GM19455 (cell line): ENCODE results near the gene PHKB.

Experiments
- ATAC-seq: cut with Tn5 transposase; IDR thresholded peaks from one replicate; pipeline ENCODE4 v1.9.1; 2021; ENCODE audit not compliant: unreplicated experiment

Gene PHKB

DNA sequence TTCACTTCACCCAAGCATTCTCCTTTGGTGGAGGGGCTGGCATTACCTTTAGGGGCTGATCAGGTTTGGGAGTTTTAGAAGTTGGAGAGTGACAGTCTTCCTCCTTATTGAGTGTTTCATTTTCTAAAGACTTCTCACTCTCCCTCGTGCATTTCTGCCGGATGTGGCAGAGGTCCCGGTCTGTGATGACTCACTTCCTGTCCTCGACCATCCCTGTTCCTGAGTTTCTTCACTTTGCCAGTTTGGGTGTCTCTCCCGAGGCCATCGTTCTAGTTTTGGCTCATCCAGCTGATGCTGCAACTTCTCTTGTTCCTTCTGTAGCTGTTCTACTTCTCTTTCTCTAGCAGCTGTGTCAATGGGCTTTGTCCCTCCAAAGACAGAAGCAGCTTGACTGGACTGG, 104.3 kb downstream of the PHKB start:
- ATAC-seq, result no peak

DNA sequence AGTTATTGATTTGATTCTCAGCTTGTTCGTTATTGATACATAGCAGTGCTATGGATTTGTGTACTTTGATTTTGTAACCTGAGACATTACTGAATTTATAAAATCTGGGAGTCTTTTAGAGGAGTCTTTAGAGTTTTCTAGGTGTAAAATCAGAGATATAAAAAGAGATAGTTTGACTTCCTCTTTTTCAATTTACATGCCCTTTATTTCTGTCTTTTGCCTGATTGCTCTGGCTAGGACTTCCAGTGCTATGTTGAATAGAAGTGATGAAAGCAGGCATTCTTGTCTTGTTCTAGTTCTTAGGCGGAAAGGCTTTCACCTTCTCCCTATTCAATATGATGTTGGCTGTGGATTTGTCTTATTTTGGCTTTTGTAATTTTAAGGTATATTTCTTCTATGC, 106.2 kb downstream of the PHKB start:
- ATAC-seq, result no peak

DNA sequence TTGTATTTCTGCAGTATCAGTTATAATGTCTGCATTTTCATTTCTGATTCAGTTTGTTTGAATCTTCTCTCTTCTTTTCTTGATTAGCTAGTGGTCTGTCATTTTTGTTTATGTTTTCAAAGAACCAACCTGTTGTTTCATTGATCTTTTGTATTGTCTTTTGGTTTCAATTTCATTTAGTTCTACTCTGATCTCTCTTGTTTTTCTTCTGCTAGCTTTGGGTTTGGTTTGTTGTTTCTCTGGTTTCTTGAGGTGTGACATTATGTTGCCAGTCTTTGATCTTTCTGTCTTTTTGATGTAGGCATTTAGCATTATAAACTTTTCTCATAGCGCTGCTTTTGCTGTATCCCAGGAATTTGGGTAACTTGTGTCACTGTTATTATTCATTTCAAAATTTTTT, 107.2 kb downstream of the PHKB start:
- no peak for ATAC-seq

DNA sequence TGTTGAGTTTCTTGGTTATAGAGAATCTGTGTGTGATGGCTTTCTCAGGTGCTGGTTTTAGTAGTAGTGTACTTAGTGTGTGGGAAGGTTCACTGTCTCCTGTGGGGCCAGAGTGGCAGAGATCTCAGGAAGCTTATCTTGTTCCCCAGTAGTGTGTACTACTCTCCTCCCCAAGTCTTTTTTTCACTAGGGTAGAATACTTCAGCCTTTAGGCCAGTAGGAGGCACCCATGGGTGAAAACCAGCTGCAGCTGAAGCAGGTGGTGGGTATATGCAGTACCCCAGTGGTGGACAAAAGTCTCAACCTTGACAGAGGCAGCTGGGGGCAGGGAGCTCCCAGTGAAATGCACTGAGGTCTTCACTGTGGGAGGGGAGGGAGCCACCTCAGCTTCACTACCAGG, 109.9 kb downstream of the PHKB start:
- ATAC-seq, result no peak

DNA sequence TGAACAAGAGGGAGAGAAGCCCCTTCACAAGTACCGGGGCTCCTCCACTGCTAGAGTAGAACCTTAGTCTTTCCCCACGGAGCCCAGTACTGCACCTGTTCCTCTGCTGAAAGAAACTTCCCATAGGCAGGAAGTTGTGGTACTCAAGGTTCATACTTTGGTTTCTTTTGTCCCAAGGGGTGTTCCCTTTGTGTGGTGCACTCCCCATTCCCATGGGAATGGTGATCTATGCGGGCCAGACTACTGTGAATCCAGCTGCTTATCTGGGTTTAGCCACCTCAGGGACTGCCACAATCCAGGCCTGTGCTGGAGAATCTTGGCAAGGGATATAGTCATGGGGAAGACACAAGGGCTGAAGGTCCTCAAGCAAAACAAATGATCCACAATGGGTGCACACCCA, 110.6 kb downstream of the PHKB start:
- no peak for ATAC-seq

DNA sequence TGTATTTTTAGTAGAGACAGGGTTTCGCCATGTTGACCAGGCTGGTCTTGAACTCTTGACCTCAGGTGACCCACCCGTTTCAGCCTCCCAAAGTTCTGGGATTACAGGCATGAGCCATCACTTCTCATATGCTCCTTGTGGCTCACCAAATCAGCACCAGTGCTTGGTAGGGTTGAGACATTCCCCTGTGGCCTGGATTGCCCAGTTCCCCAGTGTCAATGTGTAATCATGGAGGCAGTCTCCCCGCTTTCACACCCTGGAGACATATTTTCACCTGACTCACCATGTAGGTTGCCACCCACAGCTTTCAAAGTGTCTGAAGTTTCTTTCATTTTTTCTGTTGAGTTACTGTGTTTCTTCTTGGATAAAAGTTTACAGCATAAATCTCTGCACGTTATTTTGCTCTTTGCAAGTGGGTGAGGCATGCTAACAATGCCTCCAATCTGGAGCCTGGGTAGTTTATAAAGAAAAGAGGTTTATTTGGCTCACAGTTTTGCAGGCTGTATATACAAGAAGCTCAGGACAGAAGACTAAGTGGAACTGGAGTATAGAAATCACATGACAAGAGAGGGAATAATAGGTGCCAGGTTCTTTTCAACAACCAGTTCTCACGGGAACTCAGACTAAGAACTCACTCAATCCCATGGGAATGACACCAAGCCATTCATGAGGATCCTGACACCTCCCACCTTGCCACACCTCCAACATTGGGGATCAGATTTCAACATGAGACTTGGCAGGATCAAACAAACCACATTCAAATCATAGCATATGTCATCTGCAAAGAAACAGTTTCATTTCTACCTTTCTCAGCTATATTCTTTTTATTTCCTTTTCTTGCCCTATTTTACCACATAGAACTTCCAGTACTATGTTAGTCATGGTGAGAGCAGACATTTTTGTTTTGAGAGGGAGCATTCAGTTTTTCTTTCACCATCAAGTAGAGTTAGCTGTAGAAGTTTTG, 113.2 kb downstream of the PHKB start:
- ATAC-seq, result no peak

DNA sequence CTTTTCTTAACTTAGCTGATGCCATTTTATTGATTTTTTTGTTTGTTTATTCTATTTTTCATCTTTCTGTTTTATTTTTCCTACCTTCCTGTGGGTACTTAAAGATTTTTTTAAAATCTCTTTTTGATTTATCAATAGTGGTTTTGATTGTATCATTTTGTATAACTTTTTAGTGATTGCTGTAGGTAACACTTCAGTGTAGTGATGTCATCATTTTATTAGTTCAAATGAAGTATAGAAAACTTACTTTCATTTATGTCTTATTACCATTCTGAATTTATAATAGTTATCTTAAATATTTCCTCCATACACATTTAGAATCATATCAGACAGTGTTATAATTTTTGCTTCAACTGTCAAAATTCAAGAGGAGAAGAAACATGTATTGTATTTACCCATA, 115.9 kb downstream of the PHKB start:
- ATAC-seq, result no peak

DNA sequence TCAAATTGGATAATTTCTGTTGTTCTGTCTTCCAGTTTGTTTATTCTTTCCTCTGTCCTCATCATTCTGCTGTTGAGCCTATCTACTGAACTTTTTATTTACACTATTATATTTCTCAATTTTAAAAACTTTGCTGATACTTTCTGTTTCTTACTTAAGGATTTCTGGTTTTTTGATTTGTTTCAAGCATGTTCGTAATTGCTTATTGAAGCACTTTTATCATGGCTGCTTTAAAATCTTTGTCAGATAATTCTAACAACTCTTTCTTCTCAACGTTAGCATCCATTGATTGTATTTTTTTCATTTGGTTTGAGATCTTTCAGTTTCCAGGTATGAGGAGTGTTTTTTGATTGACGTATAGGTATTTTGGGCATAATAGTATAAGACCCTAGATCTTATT, 116.9 kb downstream of the PHKB start:
- no peak for ATAC-seq

DNA sequence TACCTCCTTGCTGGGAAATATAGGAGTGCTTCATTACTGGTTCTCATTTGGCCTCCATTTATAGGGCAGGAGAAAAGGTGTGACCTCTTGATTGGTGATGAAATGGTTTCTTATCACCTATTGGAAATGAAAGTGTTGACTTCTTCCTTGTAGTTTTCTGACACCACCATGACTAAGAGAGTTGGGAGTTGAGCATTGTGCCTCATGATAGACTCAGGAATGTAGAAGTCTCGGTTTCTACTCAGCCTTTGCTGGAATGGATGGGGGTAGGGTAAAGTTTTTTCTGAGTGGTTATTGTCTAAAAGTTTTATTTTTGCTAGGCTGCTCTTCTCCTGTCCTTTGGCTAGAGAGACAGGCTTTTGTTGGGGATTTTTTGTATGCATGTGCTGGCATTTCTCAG, 117.4 kb downstream of the PHKB start:
- ATAC-seq, result no peak

DNA sequence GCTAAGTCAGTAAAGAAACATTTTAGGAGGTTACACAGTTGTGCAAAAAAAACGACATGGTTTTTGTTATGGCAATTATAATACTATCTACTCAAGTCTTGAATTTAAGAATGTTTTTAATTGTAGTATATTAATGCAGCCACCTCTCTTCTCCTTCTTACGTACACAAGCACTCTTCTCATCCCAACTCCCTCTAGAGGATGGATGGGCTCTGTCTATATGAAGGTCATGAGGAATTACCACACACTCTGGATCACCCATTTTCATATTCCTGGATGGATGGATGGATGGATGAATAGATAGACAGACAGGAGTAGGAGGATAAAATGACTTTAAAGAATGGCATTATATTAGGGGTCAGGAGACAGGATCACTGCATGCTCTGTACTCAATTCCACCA, 120.0 kb downstream of the PHKB start:
- ATAC-seq, result no peak

DNA sequence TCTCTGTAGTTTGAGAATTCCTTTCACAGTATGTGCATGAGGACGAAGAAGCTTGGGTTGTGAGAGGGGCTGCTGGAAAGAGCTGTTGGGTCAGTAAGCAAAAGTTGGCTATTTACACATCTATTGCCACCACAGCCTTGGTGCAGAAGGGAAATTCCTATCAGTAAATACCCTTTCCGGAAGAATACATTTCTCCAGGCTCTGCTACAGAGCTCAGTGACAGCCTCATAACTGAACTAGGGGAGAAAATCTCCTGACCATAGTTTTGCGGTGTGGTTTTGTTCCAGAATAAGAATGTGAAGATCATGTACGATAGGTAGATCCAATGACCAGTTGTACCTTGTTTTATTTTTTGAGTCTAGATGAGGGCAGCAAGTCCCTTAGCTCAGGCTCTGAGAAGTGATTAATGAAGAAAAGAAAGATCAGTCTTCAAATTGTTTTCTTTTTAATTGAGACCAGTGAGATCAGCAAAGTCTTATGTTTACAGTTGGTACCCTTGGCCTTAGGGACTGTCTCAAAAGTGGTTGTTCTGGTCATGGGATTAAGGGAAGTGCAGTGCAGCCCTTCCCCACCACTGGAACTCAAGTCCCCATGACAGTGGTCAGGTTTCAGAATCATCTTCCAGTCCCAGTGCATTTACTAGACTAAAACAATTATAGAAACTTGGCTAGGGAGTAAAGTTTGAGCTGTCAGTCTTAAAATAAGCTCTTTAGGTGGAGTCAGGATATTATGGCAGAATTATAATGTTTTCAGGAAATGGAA, 123.5 kb downstream of the PHKB start:
- no peak for ATAC-seq

DNA sequence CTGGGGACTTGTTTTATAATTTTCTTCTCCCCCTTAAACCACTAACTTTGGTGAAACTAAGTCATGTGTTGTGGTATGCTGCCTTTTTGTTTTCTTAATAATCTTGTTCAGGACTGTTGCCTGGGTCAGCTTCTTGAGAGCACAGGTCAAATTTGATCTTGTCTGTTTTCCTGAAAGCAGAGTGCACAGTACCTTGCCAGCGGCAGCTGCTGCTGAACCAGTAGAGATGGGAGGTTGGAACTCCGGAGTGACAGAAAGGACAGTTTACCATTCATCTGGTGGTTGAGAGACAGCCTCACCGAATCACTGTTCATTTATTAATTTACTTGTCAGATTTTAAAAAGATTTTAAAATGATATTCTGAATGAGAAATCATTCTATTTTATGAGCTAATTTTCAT, 125.0 kb downstream of the PHKB start:
- no peak for ATAC-seq

DNA sequence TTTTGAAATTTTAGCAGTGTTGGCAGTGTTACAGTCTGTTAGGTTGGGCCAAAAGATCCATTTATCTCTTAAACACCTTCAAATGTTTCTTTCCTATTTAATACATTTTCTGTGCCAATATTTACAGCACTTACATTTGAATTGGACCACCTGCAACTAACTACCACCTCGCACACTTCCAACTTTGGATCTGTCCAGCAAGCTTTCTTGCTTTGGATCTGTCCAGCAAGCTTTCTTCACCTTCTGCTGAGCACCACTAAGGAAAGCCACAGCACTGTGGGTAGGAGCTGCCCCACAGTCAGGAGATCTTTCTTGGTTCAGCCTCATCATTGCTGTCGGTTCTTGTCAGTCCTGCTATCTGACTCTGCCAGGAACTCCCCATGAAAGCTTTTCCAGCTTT, 129.3 kb downstream of the PHKB start:
- no peak for ATAC-seq

DNA sequence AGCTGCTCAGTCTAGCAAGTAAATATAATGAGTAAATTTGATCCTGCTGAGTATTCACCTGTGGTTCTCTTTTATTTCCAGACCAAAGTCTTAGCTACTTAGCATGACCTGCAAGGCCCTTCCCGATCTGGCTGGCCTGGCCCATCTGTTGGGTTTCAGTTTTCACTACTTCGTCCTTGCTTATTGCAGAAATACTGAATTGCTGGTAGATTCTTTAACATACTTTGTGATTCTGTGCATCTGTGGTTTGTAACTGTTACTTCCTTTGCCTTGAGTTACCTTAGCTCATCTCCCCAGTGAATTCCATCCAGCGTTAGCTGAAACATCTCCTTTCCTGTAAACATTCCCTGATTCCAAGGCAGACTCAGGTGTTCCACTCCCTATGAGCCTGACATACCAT, 131.1 kb downstream of the PHKB start:
- ATAC-seq, result no peak

DNA sequence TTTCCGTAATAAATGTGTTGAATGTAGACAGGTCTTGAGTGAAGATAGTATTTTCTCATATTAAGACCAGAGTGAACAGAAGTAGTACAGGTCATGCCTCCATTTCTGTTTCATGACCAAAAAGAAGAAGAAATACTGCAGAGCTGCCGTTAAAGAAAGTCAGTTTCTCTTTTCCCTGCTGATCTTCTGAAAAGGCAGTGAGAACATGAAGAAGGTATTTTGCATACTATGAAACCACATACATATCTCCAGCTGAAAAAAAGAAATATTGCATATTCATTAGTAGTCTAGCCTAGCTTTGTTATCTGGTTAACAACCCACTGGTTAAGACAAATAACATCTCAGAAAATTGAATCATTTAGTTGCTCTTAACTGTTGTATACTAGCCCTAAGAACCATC, 138.4 kb downstream of the PHKB start:
- peak; percentile 75 for ATAC-seq

DNA sequence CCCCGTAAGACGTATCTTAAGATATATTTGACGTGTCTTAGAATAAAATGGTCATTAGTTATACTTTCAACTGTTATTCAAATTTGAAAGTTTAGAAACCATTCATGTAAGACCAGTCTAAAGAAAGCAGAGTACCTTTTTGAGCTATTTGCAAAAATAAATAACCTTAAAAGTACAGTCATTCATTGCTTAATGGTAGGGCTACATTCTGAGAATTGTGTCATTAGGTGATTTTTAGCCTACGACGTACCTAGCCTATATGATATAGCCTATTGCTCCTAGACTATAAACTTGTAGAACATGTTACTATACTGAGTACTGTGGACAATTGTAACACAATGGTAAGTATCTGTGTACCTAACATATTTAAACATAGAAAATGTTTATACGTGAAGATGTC, 139.2 kb downstream of the PHKB start:
- ATAC-seq, result no peak

DNA sequence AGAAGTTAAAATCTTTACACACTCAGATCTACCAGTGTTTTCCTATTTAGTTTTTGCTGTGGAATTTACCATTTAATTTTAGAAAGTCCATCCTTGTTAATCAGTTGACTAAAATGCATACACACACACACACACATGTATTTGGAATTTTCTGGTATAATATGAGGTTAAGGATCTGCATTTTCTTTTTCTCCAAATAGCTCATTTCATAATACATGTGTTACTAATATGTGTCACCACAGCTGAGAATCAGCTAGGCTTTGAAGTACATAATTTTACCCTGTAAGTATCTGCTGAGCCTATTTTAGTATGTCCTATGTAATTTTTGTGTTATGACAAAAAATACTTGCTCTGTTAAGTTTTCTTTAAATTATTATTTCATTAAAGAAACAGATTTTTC, 143.2 kb downstream of the PHKB start:
- no peak for ATAC-seq

DNA sequence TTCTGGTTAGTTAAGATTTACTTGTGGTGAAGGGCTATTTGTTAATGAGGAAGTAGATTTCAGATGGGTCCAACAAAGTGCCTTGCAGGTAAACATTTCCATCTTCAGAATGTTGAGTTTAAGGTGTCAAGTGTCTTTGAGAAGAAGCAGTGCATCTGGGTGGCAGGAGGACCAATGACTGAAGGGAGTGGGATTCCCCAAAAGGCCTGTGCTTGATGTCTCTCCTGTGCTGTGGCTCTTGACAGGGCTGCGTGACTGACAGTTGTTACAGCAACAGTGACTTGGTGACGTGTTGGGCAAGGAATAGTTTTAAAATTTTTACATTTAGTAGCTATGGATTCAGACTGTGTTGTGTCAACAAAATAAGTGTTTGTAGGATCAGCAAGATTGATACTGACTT, 149.9 kb downstream of the PHKB start:
- ATAC-seq, result no peak

DNA sequence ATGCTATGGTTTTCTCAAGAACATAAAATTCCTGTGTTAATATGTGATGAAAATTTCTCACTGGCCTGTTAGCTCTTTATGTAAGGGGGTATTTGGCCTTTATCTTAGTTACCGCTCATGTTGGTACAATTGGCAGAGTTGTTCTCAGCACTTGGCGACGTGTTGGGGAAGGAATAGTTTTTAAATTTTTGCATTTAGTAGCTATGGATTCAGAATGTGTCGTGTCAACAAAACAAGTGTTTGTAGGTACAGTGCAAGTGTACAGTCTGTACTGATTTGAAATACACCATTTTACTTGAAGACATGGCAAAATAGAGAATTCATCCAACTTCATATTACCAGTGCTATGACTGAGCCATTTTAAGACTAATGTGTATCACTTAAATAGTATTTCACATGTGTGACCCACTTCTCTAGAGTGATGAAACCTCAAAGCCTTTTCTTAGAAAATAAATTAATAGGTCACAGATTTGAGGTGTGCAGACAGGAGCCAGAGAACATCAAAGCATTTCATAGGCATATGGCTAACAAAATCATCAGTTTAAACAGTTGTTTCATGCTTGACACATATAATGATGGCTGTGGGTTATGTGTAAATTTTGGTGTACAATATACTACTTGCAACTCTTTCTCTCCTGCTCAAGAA, 150.8 kb downstream of the PHKB start:
- ATAC-seq, result no peak

DNA sequence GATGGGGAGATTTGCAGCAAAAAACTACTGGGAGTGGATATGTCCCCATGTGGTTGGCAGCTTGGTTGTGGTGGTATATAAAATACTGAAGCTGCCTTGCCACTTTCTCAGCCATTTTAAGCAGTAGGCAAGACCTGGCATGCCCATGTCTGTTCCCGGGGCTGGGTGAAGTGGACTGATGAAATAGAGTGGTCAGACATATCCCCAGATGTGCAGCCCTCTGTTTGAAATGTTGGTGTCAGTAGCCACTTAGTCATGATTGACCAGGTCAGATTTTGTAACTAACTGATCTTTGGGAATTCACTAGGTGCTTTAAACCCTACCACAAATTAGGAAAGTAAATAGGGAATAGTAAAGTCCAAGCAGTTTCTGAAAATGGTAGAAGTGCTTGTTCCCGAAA, 151.6 kb downstream of the PHKB start:
- no peak for ATAC-seq

DNA sequence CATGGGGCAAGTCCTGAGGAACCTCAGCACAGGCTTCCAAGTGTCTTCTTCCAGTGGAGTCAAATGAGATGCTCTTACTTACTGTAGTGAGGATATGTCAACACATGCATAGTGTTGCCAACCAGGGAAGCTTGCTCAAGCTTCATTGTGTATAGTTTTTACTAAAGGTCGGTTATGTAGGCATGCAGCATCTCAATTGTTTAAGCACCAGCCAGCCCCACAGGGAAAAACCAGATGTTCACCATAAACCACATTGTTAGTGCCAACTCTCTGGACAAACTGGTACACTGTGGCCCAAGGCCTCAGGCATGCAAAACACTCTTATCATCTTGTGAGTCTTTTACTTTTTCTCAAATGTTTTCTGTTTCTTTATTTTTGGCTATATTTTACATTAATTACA, 152.1 kb downstream of the PHKB start:
- ATAC-seq, result no peak

DNA sequence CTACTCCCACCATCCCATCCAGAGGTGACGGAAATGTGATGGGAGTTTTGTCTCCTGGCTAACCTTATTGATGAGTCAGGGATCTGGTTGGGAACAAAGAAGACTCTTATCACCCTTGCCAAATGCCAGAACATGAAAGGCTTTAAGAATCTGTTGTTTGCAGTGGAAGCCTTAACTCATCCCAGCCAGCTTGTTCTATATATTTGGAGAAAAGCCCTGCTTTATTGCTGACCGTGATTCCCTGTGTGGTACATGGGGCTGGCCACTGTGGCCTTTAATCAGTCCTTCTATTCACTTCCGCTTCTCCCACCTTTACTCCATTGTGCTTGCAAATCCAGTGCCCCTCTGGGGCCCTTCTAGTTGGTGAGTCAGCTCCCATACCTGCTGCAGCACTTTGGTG, 156.6 kb downstream of the PHKB start:
- ATAC-seq, result no peak
